GM12875 (cell line): Measurements from ENCODE around the gene FBLN2.

Experiments
- H3K4me3 ChIP-seq: one replicate; pipeline ENCODE4 v1.5.1; 2011; ENCODE audit warnings: low read depth, low read length, control low read depth
- TF ChIP-seq, protein P1 (sequence below): IDR thresholded peaks from 2 replicates; pipeline ENCODE4 v1.5.1; 2011; ENCODE audit warnings: low read depth, mild to moderate bottlenecking, control low read depth, inconsistent platforms, low read length, moderate library complexity, borderline replicate concordance; ENCODE audit not compliant: insufficient read depth

FBLN2 gene

DNA sequence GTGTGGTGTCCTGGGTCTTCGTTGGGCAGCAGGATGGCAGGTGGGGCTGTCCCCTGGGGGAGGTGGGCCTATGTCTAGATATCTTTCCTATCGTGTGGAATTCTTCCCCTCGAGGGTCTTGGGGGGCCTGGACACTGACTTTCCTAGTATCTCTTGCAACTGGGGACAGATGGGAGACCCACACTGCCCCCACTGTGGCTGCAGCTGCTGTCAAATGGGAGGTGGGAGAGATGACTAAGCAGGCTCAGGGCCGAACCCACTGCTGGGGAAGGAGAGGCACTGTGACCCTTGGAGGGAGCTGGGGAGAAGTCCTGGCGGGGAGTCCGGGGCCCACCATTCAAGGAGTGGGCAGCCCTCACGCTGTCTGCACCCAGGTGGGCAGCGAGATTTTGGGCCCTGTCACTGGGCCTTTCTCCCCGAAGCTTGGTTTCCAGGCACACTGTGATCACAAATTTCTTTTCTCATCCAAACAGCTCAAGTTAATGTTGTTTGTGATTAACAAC is 2.9 kb upstream of the FBLN2 start:
- H3K4me3 ChIP-seq, result no peak overlapping the region

DNA sequence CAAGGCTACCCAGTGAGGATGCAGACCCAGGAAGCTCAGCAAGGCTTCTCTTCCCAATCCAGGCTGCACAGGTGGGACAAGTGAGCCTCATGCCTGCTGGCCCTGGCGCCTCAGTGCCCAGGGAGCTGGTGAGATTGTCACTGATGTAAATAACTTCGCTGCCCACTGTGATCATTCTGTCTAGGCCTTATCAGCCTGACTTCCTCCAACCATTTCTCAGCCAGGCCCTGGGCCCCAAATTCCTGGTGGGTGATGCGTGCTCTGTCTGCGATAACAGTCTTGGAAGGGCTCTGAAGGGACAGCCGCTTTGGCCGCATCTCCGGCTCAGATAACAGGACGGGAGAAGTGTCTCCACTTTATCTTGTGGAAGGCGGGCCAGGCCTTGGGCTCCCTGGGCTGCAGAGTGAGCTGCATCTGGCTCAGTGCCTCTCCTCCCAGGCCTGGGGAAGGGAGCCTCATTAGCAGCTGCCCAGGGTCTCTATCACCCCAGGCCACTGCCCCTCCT is 2.2 kb upstream of the FBLN2 start:
- no peak overlapping the region for H3K4me3 ChIP-seq
- TF ChIP-seq, protein P1, sequence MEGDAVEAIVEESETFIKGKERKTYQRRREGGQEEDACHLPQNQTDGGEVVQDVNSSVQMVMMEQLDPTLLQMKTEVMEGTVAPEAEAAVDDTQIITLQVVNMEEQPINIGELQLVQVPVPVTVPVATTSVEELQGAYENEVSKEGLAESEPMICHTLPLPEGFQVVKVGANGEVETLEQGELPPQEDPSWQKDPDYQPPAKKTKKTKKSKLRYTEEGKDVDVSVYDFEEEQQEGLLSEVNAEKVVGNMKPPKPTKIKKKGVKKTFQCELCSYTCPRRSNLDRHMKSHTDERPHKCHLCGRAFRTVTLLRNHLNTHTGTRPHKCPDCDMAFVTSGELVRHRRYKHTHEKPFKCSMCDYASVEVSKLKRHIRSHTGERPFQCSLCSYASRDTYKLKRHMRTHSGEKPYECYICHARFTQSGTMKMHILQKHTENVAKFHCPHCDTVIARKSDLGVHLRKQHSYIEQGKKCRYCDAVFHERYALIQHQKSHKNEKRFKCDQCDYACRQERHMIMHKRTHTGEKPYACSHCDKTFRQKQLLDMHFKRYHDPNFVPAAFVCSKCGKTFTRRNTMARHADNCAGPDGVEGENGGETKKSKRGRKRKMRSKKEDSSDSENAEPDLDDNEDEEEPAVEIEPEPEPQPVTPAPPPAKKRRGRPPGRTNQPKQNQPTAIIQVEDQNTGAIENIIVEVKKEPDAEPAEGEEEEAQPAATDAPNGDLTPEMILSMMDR, result no peak

More for the DNA sequence above, 2.9 kb upstream of the FBLN2 start:
- TF ChIP-seq, protein P1, result no peak

DNA sequence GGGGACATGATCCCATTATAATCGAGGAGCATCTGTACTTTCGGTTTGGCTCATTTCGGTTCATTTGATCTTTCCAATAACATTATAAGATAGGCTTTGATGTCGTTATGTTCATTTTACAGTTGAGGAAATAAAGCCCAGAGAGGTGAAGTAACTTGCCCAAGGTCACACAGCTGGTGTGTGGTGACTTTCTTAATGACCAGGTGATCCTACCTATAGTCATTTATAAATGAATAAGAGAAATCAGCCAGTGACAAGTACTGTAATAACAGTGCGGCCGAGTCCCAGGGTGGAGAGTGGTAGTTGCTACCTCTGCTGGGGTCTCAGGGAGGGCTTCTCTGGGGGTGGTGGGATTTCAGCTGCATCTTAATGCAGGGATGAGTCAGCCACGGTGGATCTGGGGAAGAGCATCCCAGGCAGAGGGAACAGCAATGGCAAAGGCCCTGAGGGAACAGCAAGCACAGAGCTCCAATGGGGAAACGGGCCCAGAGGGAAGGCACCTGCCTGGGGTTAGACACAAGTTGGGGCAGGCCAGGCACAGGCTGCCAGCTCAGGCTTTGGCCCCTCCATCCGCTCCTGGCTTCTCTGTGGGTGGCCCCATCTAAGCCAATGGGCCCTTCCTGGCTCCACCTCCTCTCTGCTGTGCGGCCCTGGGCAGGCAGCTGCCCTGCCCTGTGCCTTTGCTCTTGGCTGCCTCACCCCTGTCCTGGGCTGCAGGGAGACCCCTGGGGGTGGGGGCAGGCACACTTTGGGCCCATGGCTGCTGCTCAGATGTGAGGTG is 1.1 kb upstream of the FBLN2 start:
- TF ChIP-seq, protein P1, result no peak
- no peak overlapping the region for H3K4me3 ChIP-seq

DNA sequence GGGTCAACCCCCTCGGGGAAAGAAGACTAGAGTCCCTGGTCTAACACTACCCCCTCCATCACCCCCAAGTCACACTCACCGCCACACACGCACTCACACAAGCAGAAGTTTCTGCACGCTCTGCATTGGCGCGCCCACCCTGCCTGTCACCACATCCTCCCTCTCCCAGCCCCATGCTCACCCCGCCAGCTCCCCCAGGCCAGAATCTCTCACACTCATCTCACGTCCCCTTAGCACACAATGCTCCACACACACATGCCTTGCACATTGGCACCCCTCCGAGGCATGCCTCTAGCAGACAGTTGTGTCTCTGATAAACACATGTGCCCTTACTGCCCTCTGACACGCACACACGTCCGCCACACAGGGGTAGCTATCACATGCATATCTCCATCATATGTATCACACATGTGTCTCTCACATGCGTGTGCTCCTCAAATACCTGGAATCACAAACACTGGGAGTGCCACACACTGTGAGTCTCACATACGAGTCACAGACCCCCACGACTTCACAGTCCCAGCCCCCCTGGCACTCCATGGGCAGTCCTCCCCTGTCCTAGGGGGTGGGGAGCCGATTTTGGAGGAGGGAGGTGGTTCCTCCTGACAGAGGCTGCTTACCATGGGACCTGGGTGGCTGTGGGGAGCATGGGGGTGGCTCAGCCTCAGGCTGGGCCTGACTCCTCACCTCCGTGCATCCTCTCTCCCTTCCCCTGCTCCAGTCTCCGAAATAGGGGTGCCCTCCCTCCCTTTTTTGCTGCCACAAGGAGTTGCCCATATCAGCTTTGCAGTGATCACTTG is 898 bp downstream of the FBLN2 start:
- TF ChIP-seq, protein P1, result no peak

DNA sequence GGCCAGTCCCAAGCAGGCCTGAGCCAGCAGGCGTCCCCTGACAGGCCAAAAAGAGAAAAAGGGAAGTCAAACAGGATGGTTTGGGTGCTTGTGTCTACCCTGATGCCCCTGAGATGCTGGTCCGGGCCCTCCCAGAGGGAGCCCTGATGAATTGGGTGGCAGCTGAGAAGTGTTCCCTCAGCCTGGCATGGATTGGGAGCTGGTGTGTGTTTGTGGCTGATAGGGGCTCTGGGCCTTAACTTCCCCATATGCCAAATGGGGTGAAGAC is 1.4 kb downstream of the FBLN2 start:
- TF ChIP-seq, protein P1, result no peak

More for the DNA sequence above, 898 bp downstream of the FBLN2 start:
- no peak overlapping the region for H3K4me3 ChIP-seq

DNA sequence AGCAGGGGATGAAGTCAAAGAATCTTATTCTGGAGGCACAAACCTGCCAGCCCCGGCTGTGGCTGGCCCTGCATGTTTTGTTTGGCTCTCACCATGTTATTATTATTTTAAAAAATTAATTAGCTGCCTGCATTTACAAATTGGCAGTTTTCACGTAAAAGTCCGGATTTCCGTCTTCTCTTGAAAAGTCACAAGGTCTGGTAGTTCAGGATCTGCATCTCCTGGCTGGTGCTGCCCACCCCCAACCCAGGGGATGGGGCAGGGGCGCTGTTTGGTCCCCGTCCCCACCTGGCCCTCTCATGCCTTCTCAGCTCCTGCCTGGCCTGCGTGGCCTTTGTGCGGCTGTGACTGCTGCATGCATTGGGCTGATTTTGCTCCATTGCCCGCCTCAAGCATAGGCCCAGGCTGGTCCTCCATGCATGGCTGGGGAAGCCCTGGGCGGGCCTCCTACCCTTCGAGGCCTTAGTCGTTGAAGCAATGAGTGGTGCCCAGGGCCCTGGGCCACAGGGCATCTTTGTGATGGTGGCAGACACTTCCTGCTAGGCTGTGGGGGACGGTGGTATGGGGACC is 2.0 kb downstream of the FBLN2 start:
- no peak overlapping the region for H3K4me3 ChIP-seq
- TF ChIP-seq, protein P1, result no peak

More for the DNA sequence above, 1.4 kb downstream of the FBLN2 start:
- no peak overlapping the region for H3K4me3 ChIP-seq
